PFSK-1 (cell line): Measurements from ENCODE around the gene IDH3G.

Source experiments
- FOXP2 ChIP-seq: optimal IDR thresholded peaks from 2 replicates; pipeline ENCODE3; 2011; ENCODE audit warnings: borderline replicate concordance, control low read depth, inconsistent platforms; ENCODE audit not compliant: insufficient read depth; ENCODE audit errors: extremely low read length, extremely low read depth
- POLR2AphosphoS5 ChIP-seq: IDR thresholded peaks from 2 replicates; pipeline ENCODE4 v1.6.1; 2012; ENCODE audit warnings: low read depth, mild to moderate bottlenecking, control low read depth, low read length, moderate library complexity
- SIN3A ChIP-seq: IDR thresholded peaks from 2 replicates; pipeline ENCODE4 v1.6.1; 2012; ENCODE audit warnings: mild to moderate bottlenecking, low read length, moderate library complexity, borderline replicate concordance; ENCODE audit not compliant: insufficient read depth
- TAF1 ChIP-seq: IDR thresholded peaks from 2 replicates; pipeline ENCODE4 v1.6.1; 2012; ENCODE audit warnings: low read length, control low read depth, borderline replicate concordance; ENCODE audit not compliant: insufficient read depth
- TF ChIP-seq, protein P1 (sequence below), 2 experiments: IDR thresholded peaks; 2 replicates each; pipeline versions ENCODE4 v1.6.1 to v1.8.0; 2011 to 2012; ENCODE audit warnings: low read depth in 2 of 2, low read length in 2 of 2, control low read depth in 1 of 2, inconsistent platforms in 1 of 2, mild to moderate bottlenecking in 1 of 2, moderate library complexity in 1 of 2; ENCODE audit not compliant: insufficient read depth in 1 of 2

Gene IDH3G

DNA sequence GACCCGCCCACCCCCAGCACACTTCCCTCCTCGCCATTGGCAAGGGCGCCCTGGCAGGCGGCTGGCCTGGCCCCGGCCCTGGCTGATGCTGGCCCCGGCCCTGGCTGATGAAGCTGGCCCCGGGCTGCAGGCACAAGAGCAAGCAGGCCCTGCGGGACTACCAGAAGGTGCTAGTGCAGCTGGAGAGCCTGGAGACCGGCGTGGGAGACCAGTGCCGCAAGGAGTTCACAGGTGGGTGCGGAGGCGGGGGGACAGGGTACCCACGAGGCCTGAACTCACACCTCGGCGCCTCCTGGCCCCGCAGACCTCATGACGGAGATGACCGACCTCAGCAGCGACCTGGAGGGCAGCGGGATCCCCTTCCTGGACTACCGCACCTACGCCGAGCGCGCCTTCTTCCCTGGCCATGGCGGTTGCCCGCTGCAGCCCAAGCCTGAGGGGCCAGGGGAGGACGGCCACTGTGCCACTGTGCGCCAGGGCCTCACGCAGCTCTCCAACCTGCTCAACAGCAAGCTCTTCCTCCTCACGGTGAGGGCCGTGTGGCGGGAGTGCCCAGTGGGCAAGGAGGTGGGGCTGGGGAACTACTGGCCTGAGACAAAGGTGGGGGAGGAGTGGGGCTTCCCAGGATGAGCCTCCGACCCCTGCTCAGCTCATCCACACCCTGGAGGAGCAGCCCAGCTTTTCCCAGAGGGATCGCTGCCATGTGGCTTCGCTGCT is 19.4 kb downstream of the IDH3G start:
- TF ChIP-seq TAF1 = no peak

DNA sequence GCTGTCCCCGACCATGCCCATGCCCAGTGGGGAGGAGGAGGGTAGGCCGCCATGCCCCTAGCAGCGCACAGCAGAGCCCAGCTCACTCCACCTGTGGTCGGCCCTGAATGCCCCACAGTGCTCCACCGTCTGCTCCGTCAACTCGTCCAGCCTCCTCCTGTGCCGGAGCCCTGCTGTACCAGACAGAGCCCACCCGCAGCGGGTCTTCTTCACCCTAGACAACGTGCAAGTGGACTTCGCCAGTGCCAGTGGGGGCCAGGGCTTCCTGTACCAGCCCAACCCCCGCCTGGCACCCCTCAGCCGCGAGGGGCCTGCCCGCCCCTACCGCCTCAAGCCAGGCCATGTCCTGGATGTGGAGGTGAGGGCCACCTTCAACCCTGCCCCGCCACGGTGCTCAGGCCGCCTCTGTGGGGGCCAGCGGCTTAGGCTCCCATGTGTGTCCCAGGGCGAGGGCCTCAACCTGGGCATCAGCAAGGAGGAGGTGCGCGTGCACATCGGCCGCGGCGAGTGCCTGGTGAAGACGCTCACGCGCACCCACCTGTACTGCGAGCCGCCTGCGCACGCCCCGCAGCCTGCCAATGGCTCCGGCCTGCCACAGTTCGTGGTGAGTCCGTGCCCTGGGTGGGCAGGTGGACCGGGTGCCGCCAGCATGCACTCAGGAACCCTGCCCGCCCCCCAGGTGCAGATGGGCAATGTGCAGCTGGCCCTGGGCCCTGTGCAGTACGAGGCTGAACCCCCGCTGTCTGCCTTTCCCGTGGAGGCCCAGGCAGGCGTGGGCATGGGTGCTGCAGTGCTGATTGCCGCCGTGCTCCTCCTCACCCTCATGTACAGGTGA is 20.2 kb downstream of the IDH3G start:
- no peak for TF ChIP-seq TAF1
- TF ChIP-seq FOXP2 = no peak
- TF ChIP-seq SIN3A = no peak
- no peak for TF ChIP-seq POLR2AphosphoS5
- TF ChIP-seq, protein P1, sequence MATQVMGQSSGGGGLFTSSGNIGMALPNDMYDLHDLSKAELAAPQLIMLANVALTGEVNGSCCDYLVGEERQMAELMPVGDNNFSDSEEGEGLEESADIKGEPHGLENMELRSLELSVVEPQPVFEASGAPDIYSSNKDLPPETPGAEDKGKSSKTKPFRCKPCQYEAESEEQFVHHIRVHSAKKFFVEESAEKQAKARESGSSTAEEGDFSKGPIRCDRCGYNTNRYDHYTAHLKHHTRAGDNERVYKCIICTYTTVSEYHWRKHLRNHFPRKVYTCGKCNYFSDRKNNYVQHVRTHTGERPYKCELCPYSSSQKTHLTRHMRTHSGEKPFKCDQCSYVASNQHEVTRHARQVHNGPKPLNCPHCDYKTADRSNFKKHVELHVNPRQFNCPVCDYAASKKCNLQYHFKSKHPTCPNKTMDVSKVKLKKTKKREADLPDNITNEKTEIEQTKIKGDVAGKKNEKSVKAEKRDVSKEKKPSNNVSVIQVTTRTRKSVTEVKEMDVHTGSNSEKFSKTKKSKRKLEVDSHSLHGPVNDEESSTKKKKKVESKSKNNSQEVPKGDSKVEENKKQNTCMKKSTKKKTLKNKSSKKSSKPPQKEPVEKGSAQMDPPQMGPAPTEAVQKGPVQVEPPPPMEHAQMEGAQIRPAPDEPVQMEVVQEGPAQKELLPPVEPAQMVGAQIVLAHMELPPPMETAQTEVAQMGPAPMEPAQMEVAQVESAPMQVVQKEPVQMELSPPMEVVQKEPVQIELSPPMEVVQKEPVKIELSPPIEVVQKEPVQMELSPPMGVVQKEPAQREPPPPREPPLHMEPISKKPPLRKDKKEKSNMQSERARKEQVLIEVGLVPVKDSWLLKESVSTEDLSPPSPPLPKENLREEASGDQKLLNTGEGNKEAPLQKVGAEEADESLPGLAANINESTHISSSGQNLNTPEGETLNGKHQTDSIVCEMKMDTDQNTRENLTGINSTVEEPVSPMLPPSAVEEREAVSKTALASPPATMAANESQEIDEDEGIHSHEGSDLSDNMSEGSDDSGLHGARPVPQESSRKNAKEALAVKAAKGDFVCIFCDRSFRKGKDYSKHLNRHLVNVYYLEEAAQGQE (IDR thresholded peaks at IDR 0.05; ENCODE audit: insufficient read depth in 1 of 2, low read depth in 2 of 2, low read length in 2 of 2) = no peak

DNA sequence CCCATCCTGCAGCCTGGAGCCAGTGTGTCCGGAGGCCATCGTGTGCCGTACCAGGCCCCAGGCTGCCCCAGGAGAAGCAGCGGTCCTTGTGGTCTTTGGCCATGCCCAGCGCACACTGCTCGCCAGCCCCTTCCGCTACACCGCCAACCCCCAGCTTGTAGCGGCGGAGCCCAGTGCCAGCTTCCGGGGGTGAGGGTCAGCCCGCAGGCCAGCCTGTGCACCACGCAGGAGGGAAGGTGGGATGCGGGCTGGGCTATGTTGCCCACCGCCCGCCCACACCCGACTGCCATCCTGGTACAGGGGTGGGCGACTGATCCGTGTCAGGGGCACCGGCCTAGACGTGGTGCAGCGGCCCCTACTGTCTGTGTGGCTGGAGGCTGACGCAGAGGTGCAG is 21.0 kb downstream of the IDH3G start:
- no peak for TF ChIP-seq TAF1
- TF ChIP-seq, protein P1 (IDR thresholded peaks at IDR 0.05; ENCODE audit: insufficient read depth in 1 of 2, low read depth in 2 of 2, low read length in 2 of 2) = no peak
- TF ChIP-seq SIN3A = no peak
- no peak for TF ChIP-seq POLR2AphosphoS5

DNA sequence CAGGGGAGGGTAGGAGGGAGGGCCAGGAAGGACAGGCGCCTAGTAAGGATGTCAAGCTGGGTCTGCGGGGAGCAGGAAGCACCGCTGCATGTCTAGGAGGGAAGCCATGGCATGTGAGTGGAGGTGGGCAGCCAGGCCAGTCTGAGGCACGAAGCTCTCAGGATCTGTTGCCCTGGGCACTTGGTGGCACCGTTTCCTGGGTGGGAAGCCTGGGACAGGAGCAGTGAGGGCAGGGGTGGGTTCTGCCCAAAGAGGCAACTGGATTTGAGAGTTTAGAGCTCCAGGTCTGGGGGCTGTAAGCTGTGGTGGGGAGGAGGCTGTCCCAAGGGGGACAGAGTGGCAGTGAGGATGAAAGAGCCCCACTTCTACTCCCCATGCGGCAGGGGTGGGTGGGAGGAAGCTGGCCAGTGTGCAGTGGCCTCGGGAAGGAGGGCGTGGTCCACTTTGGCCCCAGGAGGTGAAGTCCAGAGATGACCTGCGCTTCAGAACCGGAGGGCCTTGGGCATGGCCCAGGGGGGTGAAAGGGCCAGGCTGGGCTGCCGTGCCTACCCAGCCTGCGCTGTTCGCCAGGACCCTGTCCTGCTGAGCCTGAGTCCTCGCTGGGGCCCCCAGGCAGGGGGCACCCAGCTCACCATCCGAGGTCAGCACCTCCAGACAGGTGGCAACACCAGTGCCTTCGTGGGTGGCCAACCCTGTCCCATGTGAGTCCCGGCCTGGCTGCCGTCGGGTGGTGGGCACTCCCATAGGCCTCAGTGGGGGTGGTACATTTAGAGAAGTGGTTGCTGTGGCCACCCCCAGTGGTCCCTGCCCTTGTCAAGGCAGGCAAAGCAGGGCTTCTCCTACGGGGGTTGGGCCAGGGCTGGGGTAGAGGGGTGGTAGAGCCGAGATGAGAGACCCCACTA is 21.6 kb downstream of the IDH3G start:
- TF ChIP-seq FOXP2 = no peak

DNA sequence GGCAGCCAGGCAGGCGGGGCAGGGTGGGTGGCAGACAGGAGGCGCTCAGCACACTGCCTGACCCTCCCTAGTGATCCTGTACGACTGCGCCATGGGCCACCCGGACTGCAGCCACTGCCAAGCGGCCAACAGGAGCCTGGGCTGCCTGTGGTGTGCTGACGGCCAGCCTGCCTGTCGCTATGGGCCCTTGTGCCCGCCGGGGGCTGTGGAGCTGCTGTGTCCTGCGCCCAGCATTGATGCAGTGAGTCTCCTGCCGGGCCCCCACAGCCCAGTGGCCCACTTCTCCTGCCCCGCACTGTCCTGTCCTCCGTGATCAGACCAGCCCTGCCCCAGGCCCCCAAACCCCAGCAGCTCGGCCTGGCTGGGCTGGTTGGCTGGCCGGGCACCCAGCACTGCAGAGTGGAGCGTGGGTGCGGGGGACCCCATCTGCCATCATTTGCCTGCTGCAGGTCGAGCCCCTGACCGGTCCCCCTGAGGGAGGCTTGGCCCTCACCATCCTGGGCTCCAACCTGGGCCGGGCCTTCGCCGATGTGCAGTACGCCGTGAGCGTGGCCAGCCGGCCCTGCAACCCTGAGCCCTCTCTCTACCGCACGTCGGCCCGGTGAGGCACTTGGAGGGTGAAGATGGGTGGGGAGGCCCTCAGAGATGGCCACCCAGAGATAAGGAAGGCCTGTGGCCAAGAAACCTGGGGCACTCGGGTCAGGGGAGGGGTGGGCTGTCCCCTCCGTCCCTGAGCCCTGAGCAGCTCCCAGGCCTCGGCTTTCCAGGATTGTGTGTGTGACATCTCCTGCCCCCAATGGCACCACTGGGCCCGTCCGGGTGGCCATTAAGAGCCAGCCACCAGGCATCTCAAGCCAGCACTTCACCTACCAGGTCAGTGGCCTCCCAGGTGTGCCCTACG is 22.5 kb downstream of the IDH3G start:
- TF ChIP-seq SIN3A = no peak
- no peak for TF ChIP-seq FOXP2
- no peak for TF ChIP-seq TAF1
- no peak for TF ChIP-seq POLR2AphosphoS5
- TF ChIP-seq, protein P1 (IDR thresholded peaks at IDR 0.05; ENCODE audit: insufficient read depth in 1 of 2, low read depth in 2 of 2, low read length in 2 of 2) = no peak
